GM19452 (cell line): Measurements from ENCODE around the gene LAG3.

Source experiments
- ATAC-seq: cut with Tn5 transposase; IDR thresholded peaks from one replicate; pipeline ENCODE4 v1.9.1; 2021; ENCODE audit not compliant: unreplicated experiment

The LAG3 gene

GRCh38 chr12:6787309-6787708 is 15.0 kb downstream of the LAG3 start:
- no peak for ATAC-seq

- ATAC-seq: no peak
Observed at GRCh38 chr12:6788972-6789924, 16.9 kb downstream of the LAG3 start, which contains the start of gene CD4. Gene CD4, plus strand, starts transcription at chr12:6789528. Its CDS starts 10,611 bp downstream, at chr12:6800139.

- ATAC-seq: no peak
Observed at GRCh38 chr12:6790496-6791150, 18.3 kb downstream of the LAG3 start.

DNA sequence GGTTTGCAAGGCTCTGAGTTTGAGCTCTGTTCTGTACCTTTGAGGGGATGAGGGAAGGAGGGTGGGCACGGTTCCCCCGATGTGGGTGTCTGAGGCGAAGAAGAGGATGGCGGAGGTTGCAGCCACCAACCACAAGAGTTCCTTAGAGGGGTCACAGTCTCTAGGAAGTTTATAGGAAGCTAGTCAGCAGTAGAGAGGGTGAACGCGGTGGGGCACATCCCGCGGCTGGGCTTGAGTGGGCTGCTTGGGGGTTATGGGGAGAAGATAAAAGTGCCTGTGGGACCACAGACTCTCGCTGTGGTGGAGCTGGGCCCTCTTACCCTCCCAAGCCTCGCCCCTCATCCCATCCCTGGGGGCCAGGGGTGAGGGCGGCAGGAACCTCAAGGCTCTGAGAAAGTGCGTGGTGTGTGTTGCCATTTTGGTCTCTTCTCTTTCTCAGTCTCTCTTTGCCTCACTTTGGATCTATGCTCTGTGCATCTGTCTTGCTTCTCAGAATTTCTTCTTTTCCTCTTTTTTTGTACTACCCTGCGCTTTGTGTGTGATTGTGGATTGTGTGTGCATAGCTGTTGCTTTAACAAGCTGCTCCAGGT is 19.7 kb downstream of the LAG3 start:
- no peak for ATAC-seq

GRCh38 chr12:6792522-6793201 is 20.3 kb downstream of the LAG3 start:
- ATAC-seq: no peak

DNA sequence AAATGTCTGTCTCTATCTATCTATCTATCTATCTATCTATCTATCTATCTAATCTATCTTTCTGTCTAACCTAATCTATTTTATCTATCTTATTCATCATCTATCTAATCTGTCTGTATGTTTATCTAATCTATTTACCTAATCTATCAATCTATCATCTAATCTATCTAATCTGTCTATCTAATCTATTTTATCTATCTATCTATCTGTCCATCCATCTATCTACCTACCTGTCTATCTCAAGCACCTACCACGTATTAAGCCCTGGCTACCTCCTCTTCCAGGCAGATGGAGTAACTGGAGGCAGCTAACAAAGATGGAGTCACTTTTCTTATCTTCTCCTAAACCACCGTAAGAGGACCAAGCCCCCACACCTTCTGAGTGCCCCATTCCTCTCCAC is 22.8 kb downstream of the LAG3 start:
- ATAC-seq: no peak

DNA sequence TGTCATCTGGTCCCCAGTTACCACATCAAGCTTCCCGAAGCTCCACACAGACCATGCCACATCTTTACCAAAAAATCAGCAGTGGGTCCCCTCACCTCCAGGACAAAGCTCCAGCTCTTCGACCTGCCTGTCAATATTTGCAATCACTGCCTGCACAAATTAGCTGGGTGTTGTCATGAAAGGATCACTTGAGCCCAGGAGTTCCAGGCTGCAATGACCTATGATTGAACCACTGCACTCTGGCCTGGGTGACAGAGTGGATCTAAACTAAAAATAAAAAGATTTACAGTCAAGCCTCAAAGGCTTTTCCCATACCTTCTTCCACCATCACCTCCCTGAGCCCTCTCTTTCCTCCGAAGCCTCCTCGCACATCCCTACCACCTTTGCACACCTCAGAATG is 24.3 kb downstream of the LAG3 start:
- ATAC-seq: no peak

DNA sequence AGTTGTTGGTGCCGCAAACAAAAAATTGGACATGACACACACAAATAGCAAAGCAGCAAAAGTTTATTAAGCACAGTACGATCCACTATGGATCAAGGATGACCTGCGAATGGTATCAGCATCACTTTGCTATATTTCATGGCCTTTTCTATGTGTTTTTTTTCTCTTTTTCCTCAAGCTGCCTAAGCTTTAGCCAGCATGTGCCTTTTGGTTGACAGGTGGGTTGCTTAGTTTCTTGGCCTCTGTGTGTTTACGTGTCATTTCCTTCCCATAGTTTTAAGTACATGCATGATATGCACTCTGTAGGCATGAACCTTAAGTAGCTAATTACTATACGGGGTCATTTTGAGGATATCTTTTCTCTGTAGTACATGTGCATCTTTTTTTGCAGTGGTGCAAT is 26.8 kb downstream of the LAG3 start:
- no peak for ATAC-seq

GRCh38 chr12:6807170-6807569 is 34.9 kb downstream of the LAG3 start:
- ATAC-seq: no peak

- ATAC-seq: no peak
Observed at GRCh38 chr12:6809056-6809455, 36.7 kb downstream of the LAG3 start.

DNA sequence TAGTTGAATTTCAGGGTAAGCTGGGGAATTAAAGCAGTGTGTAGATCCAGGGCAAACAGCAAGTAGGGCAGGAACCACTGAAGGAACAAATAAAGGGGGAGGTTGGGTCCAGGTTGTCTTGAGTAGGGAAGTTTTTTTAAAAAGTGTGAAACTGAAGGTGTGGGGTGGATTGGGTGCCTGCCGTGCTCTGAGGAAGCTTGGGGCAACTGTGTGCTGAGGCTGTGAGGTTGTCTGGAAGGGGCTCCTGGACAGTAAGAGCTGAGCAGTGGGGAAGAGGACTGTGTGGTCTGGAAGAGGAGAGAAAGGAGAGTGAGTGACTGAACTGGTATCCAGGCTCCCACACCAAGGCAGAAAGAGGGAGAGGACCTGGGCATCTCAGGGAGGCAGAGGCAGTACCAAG is 38.4 kb downstream of the LAG3 start:
- ATAC-seq: no peak

DNA sequence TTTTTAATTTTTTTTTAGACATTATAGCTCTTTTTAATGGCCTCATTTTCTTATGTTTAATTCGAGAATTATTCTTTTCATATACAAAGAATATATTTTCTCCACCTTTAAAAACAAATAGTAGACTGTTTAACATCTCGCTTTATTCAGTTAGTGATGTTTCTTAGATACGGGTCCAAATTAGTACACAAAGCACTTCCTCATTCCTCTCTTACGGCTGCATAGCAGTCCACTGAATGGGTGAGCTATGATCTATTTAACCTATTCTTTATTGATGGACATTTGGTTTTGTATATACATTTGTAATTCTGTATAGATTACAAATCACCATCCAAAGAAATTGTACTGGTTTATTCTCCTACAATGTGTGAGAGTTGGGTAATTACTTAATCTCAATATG is 41.0 kb downstream of the LAG3 start:
- ATAC-seq: no peak

- no peak for ATAC-seq
Observed at GRCh38 chr12:6816598-6816997, 44.3 kb downstream of the LAG3 start.

DNA sequence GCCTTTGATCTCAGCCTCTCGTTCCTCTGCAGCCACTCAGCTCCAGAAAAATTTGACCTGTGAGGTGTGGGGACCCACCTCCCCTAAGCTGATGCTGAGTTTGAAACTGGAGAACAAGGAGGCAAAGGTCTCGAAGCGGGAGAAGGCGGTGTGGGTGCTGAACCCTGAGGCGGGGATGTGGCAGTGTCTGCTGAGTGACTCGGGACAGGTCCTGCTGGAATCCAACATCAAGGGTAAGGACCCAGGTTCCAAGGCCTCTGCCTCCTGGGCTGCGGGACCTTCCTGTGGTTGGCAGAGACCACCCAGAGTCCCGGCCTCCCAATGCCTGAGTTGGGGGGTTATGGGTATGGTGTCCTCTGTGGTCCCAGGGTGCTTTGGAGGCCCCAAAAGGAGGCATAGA is 44.8 kb downstream of the LAG3 start:
- no peak for ATAC-seq

DNA sequence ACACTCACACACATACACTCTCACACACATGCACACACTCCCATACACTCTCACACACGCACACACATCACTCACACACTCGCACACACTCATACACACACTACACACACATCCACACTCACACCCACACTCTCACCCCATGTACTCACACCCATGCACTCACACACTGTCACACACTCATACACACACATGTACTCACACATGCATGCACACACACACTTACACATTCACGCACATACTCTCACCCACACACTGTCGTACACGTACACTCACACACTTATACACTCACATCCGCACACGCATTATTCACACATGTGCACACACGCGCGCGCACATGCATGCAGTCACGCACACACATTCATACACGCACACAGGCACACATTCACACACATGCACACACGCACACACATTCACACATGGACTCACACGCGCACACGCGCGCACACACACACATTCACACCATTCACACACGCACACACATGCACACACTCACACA is 45.4 kb downstream of the LAG3 start:
- ATAC-seq: no peak

GRCh38 chr12:6818222-6818621 is 45.9 kb downstream of the LAG3 start:
- ATAC-seq: no peak

DNA sequence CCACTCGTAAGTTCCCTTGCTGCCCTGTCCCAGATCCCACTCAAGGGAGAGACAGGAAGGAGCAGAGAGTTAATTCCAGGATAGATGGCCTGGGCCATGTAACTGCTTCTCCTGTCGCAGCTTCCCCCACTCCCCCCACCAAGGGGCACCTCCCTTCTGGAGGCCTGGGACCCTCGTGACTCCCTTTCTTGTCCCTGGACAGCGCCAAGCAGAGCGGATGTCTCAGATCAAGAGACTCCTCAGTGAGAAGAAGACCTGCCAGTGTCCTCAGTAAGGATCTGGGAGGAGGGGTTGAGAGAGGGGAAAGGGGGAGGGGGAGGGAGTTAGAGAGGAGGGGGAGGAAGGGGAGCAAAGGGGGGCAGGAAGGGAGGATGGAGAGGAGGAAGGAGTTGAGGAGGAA is 46.3 kb downstream of the LAG3 start:
- no peak for ATAC-seq

DNA sequence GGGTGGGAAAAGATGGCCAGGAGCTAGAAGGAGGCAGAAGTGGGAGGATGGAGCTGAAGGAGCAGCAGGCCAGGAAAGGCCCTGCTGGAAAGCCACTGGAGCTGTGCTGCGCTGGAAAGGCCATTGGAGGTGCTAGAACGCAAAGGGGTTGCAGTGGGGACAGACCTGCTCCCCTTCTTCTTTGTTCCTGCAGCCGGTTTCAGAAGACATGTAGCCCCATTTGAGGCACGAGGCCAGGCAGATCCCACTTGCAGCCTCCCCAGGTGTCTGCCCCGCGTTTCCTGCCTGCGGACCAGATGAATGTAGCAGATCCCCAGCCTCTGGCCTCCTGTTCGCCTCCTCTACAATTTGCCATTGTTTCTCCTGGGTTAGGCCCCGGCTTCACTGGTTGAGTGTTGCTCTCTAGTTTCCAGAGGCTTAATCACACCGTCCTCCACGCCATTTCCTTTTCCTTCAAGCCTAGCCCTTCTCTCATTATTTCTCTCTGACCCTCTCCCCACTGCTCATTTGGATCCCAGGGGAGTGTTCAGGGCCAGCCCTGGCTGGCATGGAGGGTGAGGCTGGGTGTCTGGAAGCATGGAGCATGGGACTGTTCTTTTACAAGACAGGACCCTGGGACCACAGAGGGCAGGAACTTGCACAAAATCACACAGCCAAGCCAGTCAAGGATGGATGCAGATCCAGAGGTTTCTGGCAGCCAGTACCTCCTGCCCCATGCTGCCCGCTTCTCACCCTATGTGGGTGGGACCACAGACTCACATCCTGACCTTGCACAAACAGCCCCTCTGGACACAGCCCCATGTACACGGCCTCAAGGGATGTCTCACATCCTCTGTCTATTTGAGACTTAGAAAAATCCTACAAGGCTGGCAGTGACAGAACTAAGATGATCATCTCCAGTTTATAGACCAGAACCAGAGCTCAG is 47.0 kb downstream of the LAG3 start:
- ATAC-seq: no peak

DNA sequence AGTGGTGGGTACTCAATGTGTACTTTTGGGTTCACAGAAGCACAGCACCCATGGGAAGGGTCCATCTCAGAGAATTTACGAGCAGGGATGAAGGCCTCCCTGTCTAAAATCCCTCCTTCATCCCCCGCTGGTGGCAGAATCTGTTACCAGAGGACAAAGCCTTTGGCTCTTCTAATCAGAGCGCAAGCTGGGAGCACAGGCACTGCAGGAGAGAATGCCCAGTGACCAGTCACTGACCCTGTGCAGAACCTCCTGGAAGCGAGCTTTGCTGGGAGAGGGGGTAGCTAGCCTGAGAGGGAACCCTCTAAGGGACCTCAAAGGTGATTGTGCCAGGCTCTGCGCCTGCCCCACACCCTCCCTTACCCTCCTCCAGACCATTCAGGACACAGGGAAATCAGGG is 47.8 kb downstream of the LAG3 start:
- no peak for ATAC-seq
